Liver (tissue), 3 donors: ENCODE data around the gene QSOX1.
A peak's percentile ranks its signal among the peaks of the same experiment; 100 is the strongest.

Source experiments
- GABPA ChIP-seq, 2 donors: IDR thresholded peaks in 1 of 2; conservative IDR thresholded peaks in 1 of 2; 2 replicates each; pipeline ENCODE4 v1.6.1; 2016; ENCODE audit warnings: antibody characterized with exemption in 2 of 2, mild to moderate bottlenecking in 1 of 2, moderate library complexity in 1 of 2
- JUND ChIP-seq, 2 donors: IDR thresholded peaks; 2 replicates each; pipeline ENCODE4 v1.6.1; 2016; ENCODE audit warnings: antibody characterized with exemption in 2 of 2
- MAX ChIP-seq: IDR thresholded peaks from 2 replicates; pipeline ENCODE4 v1.6.1; 2016; ENCODE audit warnings: antibody characterized with exemption
- RAD21 ChIP-seq, 2 donors: IDR thresholded peaks; 2 replicates each; pipeline ENCODE4 v1.6.1; 2016; ENCODE audit warnings: antibody characterized with exemption in 2 of 2, mild to moderate bottlenecking in 2 of 2
- SP1 ChIP-seq: IDR thresholded peaks from 2 replicates; pipeline ENCODE4 v1.6.1; 2018; ENCODE audit warnings: antibody characterized with exemption, mild to moderate bottlenecking
- TF ChIP-seq, protein P1 (sequence below): fragments of 150-350 bp; IDR thresholded peaks from 2 replicates; pipeline ENCODE4 v1.5.1; 2017; ENCODE audit warnings: improper control_type of control experiment, low read depth, low read length; ENCODE audit not compliant: missing input control
- TF ChIP-seq, protein P2 (sequence below): IDR thresholded peaks from 2 replicates; pipeline ENCODE4 v1.6.1; 2016; ENCODE audit warnings: antibody characterized with exemption, mild to moderate bottlenecking
- donor health status: healthy.
- donor health status: healthy.

DNA sequence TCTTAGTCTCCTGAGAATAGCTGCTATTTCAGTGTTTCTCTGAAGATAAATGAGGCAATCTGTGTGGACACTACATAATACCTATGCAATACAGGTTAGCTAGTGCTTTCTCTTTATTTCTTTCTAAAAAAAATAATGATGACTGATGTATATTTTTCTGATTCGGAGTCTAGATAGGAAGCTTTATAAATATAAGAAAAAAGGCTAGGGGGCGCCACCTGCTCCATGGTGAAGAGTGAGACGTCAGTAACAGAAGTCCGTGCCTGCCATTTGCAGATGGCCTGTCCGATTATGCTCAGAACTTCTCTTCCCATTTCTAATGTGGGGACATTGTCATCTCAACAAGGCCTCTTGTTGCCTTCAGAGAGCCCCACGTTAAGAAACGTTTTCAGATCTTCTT is 26.4 kb downstream of the QSOX1 start:
- no peak for TF ChIP-seq JUND (IDR thresholded peaks at IDR 0.05)
- TF ChIP-seq, protein P1, sequence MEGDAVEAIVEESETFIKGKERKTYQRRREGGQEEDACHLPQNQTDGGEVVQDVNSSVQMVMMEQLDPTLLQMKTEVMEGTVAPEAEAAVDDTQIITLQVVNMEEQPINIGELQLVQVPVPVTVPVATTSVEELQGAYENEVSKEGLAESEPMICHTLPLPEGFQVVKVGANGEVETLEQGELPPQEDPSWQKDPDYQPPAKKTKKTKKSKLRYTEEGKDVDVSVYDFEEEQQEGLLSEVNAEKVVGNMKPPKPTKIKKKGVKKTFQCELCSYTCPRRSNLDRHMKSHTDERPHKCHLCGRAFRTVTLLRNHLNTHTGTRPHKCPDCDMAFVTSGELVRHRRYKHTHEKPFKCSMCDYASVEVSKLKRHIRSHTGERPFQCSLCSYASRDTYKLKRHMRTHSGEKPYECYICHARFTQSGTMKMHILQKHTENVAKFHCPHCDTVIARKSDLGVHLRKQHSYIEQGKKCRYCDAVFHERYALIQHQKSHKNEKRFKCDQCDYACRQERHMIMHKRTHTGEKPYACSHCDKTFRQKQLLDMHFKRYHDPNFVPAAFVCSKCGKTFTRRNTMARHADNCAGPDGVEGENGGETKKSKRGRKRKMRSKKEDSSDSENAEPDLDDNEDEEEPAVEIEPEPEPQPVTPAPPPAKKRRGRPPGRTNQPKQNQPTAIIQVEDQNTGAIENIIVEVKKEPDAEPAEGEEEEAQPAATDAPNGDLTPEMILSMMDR: no peak
- TF ChIP-seq SP1: no peak
- TF ChIP-seq GABPA (IDR thresholded peaks at IDR 0.05 in 1 of 2, conservative IDR thresholded peaks at IDR 0.05 in 1 of 2): no peak
- peak in 1 of 2 donors; percentile 13 for TF ChIP-seq RAD21 (IDR thresholded peaks at IDR 0.05)
- TF ChIP-seq, protein P2, sequence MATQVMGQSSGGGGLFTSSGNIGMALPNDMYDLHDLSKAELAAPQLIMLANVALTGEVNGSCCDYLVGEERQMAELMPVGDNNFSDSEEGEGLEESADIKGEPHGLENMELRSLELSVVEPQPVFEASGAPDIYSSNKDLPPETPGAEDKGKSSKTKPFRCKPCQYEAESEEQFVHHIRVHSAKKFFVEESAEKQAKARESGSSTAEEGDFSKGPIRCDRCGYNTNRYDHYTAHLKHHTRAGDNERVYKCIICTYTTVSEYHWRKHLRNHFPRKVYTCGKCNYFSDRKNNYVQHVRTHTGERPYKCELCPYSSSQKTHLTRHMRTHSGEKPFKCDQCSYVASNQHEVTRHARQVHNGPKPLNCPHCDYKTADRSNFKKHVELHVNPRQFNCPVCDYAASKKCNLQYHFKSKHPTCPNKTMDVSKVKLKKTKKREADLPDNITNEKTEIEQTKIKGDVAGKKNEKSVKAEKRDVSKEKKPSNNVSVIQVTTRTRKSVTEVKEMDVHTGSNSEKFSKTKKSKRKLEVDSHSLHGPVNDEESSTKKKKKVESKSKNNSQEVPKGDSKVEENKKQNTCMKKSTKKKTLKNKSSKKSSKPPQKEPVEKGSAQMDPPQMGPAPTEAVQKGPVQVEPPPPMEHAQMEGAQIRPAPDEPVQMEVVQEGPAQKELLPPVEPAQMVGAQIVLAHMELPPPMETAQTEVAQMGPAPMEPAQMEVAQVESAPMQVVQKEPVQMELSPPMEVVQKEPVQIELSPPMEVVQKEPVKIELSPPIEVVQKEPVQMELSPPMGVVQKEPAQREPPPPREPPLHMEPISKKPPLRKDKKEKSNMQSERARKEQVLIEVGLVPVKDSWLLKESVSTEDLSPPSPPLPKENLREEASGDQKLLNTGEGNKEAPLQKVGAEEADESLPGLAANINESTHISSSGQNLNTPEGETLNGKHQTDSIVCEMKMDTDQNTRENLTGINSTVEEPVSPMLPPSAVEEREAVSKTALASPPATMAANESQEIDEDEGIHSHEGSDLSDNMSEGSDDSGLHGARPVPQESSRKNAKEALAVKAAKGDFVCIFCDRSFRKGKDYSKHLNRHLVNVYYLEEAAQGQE: no peak
- no peak for TF ChIP-seq MAX
